Measurements from ENCODE around the gene LST1. TPM values are rescaled to one million over a fixed set of nuclear protein-coding genes. Genes with fewer than 3 reads are reported as not detected.

LST1 gene
- total and polyA plus RNA-seq, 2 of the 8 experiments (the other 6 are each of a cell fraction or from before 2014, with no cell fraction given) = not detected

GRCh38 chr6:31587791-31588777 is 2.0 kb downstream of the LST1 start:
- Histone ChIP-seq H3K18ac (ENCODE audit: extremely low read depth, low read length) (no peak overlapping the region), H3K4me3 (ENCODE audit: extremely low read depth in 1 of 4, insufficient read depth in 2 of 4, low read depth in 3 of 4, low read length in 4 of 4) (no peak overlapping the region), H3K27ac (ENCODE audit: low read depth, low read length) (no peak overlapping the region), H2BK5ac (ENCODE audit: low read depth, low read length) (no peak overlapping the region), H3K14ac (ENCODE audit: insufficient read length) (no peak overlapping the region), H2AK5ac (ENCODE audit: low read depth, low read length) (no peak overlapping the region), H3K4ac (replicated peaks; ENCODE audit: insufficient read length, low read depth, low read length) (no peak overlapping the region), H3K4me2 (ENCODE audit: insufficient read depth in 1 of 2, low read depth in 2 of 2, low read length in 2 of 2) (no peak overlapping the region), H4K91ac (replicated peaks; ENCODE audit: insufficient read length, low read length) (no peak overlapping the region), H3K79me1 (ENCODE audit: low read depth, low read length) (no peaks in the 10 kb centered on the region), H3K36me3 (ENCODE audit: control insufficient read depth in 2 of 4, insufficient read depth in 4 of 4, low read length in 3 of 4) (no peaks in the 10 kb centered on the region), H3K23me2 (ENCODE audit: low read depth, low read length) (0 out of 2 replicates have a peak, but pooled peaks cover 2% of the 10 kb centered on the region), H4K20me1 (replicated peaks in 1 of 2; ENCODE audit: control insufficient read depth in 1 of 2, insufficient read depth in 2 of 2, low read length in 2 of 2) (no peaks in the 10 kb centered on the region), H2BK12ac (ENCODE audit: low read depth, low read length) (no peak overlapping the region), H3K56ac (replicated peaks; ENCODE audit: insufficient read length, low read depth, low read length) (no peak overlapping the region), H2BK15ac (ENCODE audit: low read length) (no peak overlapping the region), H4K5ac (ENCODE audit: insufficient read length, low read depth, low read length) (no peak overlapping the region), H2AFZ (ENCODE audit: low read length) (no peak overlapping the region), H4K8ac (ENCODE audit: extremely low read depth, insufficient read depth, low read length) (no peak overlapping the region; the same call in 1 of the 2 replicates), H3K9ac (replicated peaks in 1 of 4; ENCODE audit: extremely low read depth in 1 of 4, low read depth in 3 of 4, low read length in 3 of 4) (no peak overlapping the region), H2BK120ac (replicated peaks; ENCODE audit: low read depth, low read length) (no peak overlapping the region), H2BK20ac (ENCODE audit: low read length) (no peak overlapping the region), H3K4me1 (replicated peaks in 1 of 4; ENCODE audit: control insufficient read depth in 3 of 4, insufficient read depth in 4 of 4, low read length in 3 of 4) (peaks cover 0 to 4% (median 0%) of the 10 kb centered on the region in 4 experiments; a peak in 1 of 7 replicates), H3K27me3 (replicated peaks in 1 of 4; ENCODE audit: control insufficient read depth in 3 of 4, extremely low read depth in 1 of 4, insufficient read depth in 3 of 4, low read length in 3 of 4) (no peaks in the 10 kb centered on the region), H3K23ac (ENCODE audit: insufficient read length) (no peak overlapping the region), H3K9me3 (ENCODE audit: insufficient read depth in 2 of 2, low read depth in 1 of 2, low read length in 1 of 2) (no peaks in the 10 kb centered on the region), H3K79me2 (ENCODE audit: control insufficient read depth in 1 of 2, insufficient read depth in 2 of 2, low read length in 2 of 2) (no peaks in the 10 kb centered on the region)
- DNase-seq (ENCODE audit: low read depth in 1 of 2, low spot score in 2 of 2) (no peak), FAIRE-seq (no peak)
- TF ChIP-seq KDM5A (IDR thresholded peaks at IDR 0.05; ENCODE audit: low read length) (no peak), ATF2 (IDR thresholded peaks at IDR 0.05; ENCODE audit: low read length) (no peak), MAFK (IDR thresholded peaks at IDR 0.05; ENCODE audit: low read depth, low read length) (no peak), YY1 (IDR thresholded peaks at IDR 0.05; ENCODE audit: low read depth, low read length) (no peak), SRF (IDR thresholded peaks at IDR 0.05; ENCODE audit: low read depth, low read length) (no peak)
- CTCF ChIA-PET (ENCODE audit: partially characterized antibody) = interaction anchor here (0.7 to 22.0 kb wide), 10 partner anchors 4 to 69 kb away, joined by 3 to 640 read pairs (median 8); partner anchors contain the start of genes AIF1, ATP6V1G2, LST1 and LTB
- WGBS, 2 experiments (ENCODE audit: extremely low coverage in 1 of 2, insufficient coverage in 1 of 2, insufficient read length in 1 of 2, insufficient replicate concordance in 2 of 2, low coverage in 1 of 2, low lambda C conversion rate in 2 of 2, missing lambda C conversion rate in 1 of 2) = 84% methylated on average over 8 of the region's 12 CpGs; no CpG with 5 or more reads in 1 of the 2 experiments
- POLR2A ChIA-PET (ENCODE audit: partially characterized antibody) = interaction anchor here (0.6 to 3.9 kb wide), 12 partner anchors 8 to 59 kb away, joined by 3 to 16 read pairs (median 5); partner anchors contain the start of genes ATP6V1G2, DDX39B, MCCD1 and NFKBIL1
